IPS-20b (cell line): ENCODE results near the gene CFAP119.

Experiments
- H3K27ac ChIP-seq: one replicate; pipeline ENCODE4 v1.5.1; 2013; ENCODE audit warnings: low read length
- H3K27me3 ChIP-seq: 2 replicates; pipeline ENCODE4 v1.6.1; 2013; ENCODE audit warnings: mild to moderate bottlenecking, low read length, inconsistent platforms; ENCODE audit not compliant: insufficient read depth
- H3K36me3 ChIP-seq: 2 replicates; pipeline ENCODE4 v1.6.1; 2013; ENCODE audit warnings: low read depth, mild to moderate bottlenecking, inconsistent platforms, low read length, moderate library complexity; ENCODE audit not compliant: insufficient read depth
- H3K4me1 ChIP-seq: 2 replicates; pipeline ENCODE4 v1.6.1; 2013; ENCODE audit warnings: mild to moderate bottlenecking, control low read depth, inconsistent platforms, low read length, moderate library complexity; ENCODE audit not compliant: insufficient read depth
- H3K4me3 ChIP-seq: 2 replicates; pipeline ENCODE4 v1.5.1; 2013; ENCODE audit warnings: mild to moderate bottlenecking, low read length, inconsistent platforms
- H3K9ac ChIP-seq: 2 replicates; pipeline ENCODE4 v1.6.1; 2013; ENCODE audit warnings: low read depth, mild to moderate bottlenecking, inconsistent platforms, low read length, moderate library complexity
- H3K9me3 ChIP-seq: 2 replicates; pipeline ENCODE4 v1.6.1; 2013; ENCODE audit warnings: mild to moderate bottlenecking, low read depth, low read length, inconsistent platforms; ENCODE audit not compliant: insufficient read depth

Gene CFAP119

GRCh38 chr16:30767767-30768465 lies 6.1 kb upstream of the CFAP119 start:
- Histone ChIP-seq H3K9ac (no peak overlapping the region), H3K4me1 (no peaks in the 10 kb centered on the region; the same call in none of the 2 replicates), H3K27me3 (no peaks in the 10 kb centered on the region), H3K27ac (no peak overlapping the region), H3K36me3 (peaks cover 98% of the 10 kb centered on the region), H3K9me3 (no peaks in the 10 kb centered on the region), H3K4me3 (no peak overlapping the region)

GRCh38 chr16:30766933-30767284 lies 5.0 kb upstream of the CFAP119 start:
- H3K36me3 ChIP-seq, result peaks cover 88% of the 10 kb centered on the region
- H3K9me3 ChIP-seq, result no peaks in the 10 kb centered on the region
- no peaks in the 10 kb centered on the region; the same call in none of the 2 replicates for H3K4me1 ChIP-seq
- H3K4me3 ChIP-seq, result no peak overlapping the region
- no peak overlapping the region for H3K9ac ChIP-seq
- no peak overlapping the region for H3K27ac ChIP-seq
- no peaks in the 10 kb centered on the region for H3K27me3 ChIP-seq

GRCh38 chr16:30766206-30766932 lies 4.5 kb upstream of the CFAP119 start:
- Histone ChIP-seq H3K27ac (no peak overlapping the region), H3K9ac (no peak overlapping the region), H3K9me3 (no peaks in the 10 kb centered on the region), H3K27me3 (no peaks in the 10 kb centered on the region), H3K4me3 (no peak overlapping the region), H3K4me1 (no peaks in the 10 kb centered on the region; the same call in none of the 2 replicates), H3K36me3 (peaks cover 83% of the 10 kb centered on the region)

GRCh38 chr16:30764816-30765465 lies 3.1 kb upstream of the CFAP119 start:
- no peak overlapping the region for H3K27ac ChIP-seq
- H3K4me3 ChIP-seq, result no peak overlapping the region
- H3K4me1 ChIP-seq, result no peaks in the 10 kb centered on the region; the same call in none of the 2 replicates
- H3K27me3 ChIP-seq, result no peaks in the 10 kb centered on the region
- H3K36me3 ChIP-seq, result peaks cover 70% of the 10 kb centered on the region
- no peak overlapping the region for H3K9ac ChIP-seq
- H3K9me3 ChIP-seq, result no peaks in the 10 kb centered on the region

- Histone ChIP-seq H3K36me3 (peaks cover 61% of the 10 kb centered on the region), H3K9ac (no peak overlapping the region), H3K27me3 (no peaks in the 10 kb centered on the region), H3K4me3 (no peak overlapping the region), H3K9me3 (no peaks in the 10 kb centered on the region), H3K4me1 (no peaks in the 10 kb centered on the region; the same call in none of the 2 replicates), H3K27ac (no peak overlapping the region)
These were observed 2.2 kb upstream of the CFAP119 start for GRCh38 chr16:30764086-30764485.

- Histone ChIP-seq H3K9me3 (no peaks in the 10 kb centered on the region), H3K27me3 (no peaks in the 10 kb centered on the region), H3K4me3 (peak overlapping the region; percentile 96), H3K9ac (peak overlapping the region; percentile 92; the same call in 1 of the 2 replicates), H3K36me3 (peaks cover 52% of the 10 kb centered on the region), H3K27ac (peak overlapping the region; percentile 84), H3K4me1 (no peaks in the 10 kb centered on the region; the same call in none of the 2 replicates)
These were observed 1.3 kb upstream of the CFAP119 start for GRCh38 chr16:30762991-30763725.

GRCh38 chr16:30761427-30761927 lies 385 bp downstream of the CFAP119 start:
- H3K4me1 ChIP-seq, result no peaks in the 10 kb centered on the region; the same call in none of the 2 replicates
- no peaks in the 10 kb centered on the region for H3K27me3 ChIP-seq
- peak overlapping the region; percentile 51; the same call in 1 of the 2 replicates for H3K9ac ChIP-seq
- peak overlapping the region; percentile 96 for H3K4me3 ChIP-seq
- peaks cover 48% of the 10 kb centered on the region for H3K36me3 ChIP-seq
- H3K9me3 ChIP-seq, result no peaks in the 10 kb centered on the region
- H3K27ac ChIP-seq, result no peak overlapping the region

GRCh38 chr16:30760577-30761426 lies 1.1 kb downstream of the CFAP119 start:
- peak overlapping the region; percentile 96 for H3K4me3 ChIP-seq
- no peaks in the 10 kb centered on the region for H3K9me3 ChIP-seq
- peaks cover 48% of the 10 kb centered on the region for H3K36me3 ChIP-seq
- no peak overlapping the region for H3K27ac ChIP-seq
- H3K27me3 ChIP-seq, result no peaks in the 10 kb centered on the region
- H3K9ac ChIP-seq, result peak overlapping the region; percentile 51; the same call in 1 of the 2 replicates
- H3K4me1 ChIP-seq, result no peaks in the 10 kb centered on the region; the same call in none of the 2 replicates

- H3K27ac ChIP-seq, result no peak overlapping the region
- no peak overlapping the region for H3K4me3 ChIP-seq
- H3K36me3 ChIP-seq, result peaks cover 42% of the 10 kb centered on the region
- no peaks in the 10 kb centered on the region for H3K9me3 ChIP-seq
- H3K9ac ChIP-seq, result no peak overlapping the region
- H3K4me1 ChIP-seq, result no peaks in the 10 kb centered on the region; the same call in none of the 2 replicates
- H3K27me3 ChIP-seq, result no peaks in the 10 kb centered on the region
These were observed 1.8 kb downstream of the CFAP119 start for GRCh38 chr16:30760001-30760559.

- H3K36me3 ChIP-seq, result peaks cover 42% of the 10 kb centered on the region
- H3K9me3 ChIP-seq, result no peaks in the 10 kb centered on the region
- no peak overlapping the region for H3K4me3 ChIP-seq
- H3K27me3 ChIP-seq, result no peaks in the 10 kb centered on the region
- no peak overlapping the region for H3K27ac ChIP-seq
- H3K9ac ChIP-seq, result no peak overlapping the region
- H3K4me1 ChIP-seq, result no peaks in the 10 kb centered on the region; the same call in none of the 2 replicates
These were observed 2.8 kb downstream of the CFAP119 start for GRCh38 chr16:30758988-30759491.
